SK-N-SH treated with all-trans-retinoic acid at 6 μM for 48 hours (cell line): ENCODE data around the gene HS3ST4.
"Not testable (repeated sequence)": the region's sequence is repeated elsewhere in the genome, so short reads cannot be mapped to it uniquely, and the experiment has no call there.

Experiments
- ATAC-seq: fragments of 200-7000 bp; cut with Tn5 transposase; 3 replicates; pipeline ENCODE4 v1.9.1; 2020; ENCODE audit warnings: mild to moderate bottlenecking, moderate library complexity
- ARNTL ChIP-seq: fragments of 450-650 bp; formaldehyde crosslinking; IDR thresholded peaks from 2 replicates; pipeline ENCODE4 v1.5.0; 2020; ENCODE audit warnings: low read depth, mild to moderate bottlenecking, moderate library complexity, borderline replicate concordance
- BACH2 ChIP-seq: fragments of 250-450 bp; sonication (Bioruptor Pico); IDR thresholded peaks from 2 replicates; pipeline ENCODE4 v1.9.0; 2021; ENCODE audit warnings: mild to moderate bottlenecking, borderline replicate concordance
- ESRRG ChIP-seq: fragments of 250-450 bp; sonication (Bioruptor Pico); IDR thresholded peaks from 2 replicates; pipeline ENCODE4 v1.6.1; 2021; ENCODE audit warnings: mild to moderate bottlenecking
- GLIS3 ChIP-seq: fragments of 250-450 bp; sonication (Bioruptor Pico); IDR thresholded peaks from 2 replicates; pipeline ENCODE4 v1.5.0; 2020; ENCODE audit warnings: mild to moderate bottlenecking, moderate library complexity
- OSR1 ChIP-seq: fragments of 250-450 bp; sonication (Bioruptor Pico); IDR thresholded peaks from 2 replicates; pipeline ENCODE4 v1.8.0; 2022; ENCODE audit warnings: moderate library complexity, mild to moderate bottlenecking, inconsistent platforms
- PPARA ChIP-seq: fragments of 250-450 bp; sonication (Bioruptor Pico); IDR thresholded peaks from 2 replicates; pipeline ENCODE4 v1.5.0; 2020; ENCODE audit warnings: mild to moderate bottlenecking, borderline replicate concordance
- RARB ChIP-seq: fragments of 250-450 bp; sonication (Bioruptor Pico); IDR thresholded peaks from 2 replicates; pipeline ENCODE4 v1.8.0; 2021; ENCODE audit warnings: mild to moderate bottlenecking, moderate library complexity
- TCF4 ChIP-seq: fragments of 250-450 bp; sonication (Bioruptor Pico); IDR thresholded peaks from 2 replicates; pipeline ENCODE4 v1.8.0; 2021; ENCODE audit warnings: mild to moderate bottlenecking, moderate library complexity, borderline replicate concordance
- TOX ChIP-seq: fragments of 250-450 bp; sonication (Bioruptor Pico); IDR thresholded peaks from 2 replicates; pipeline ENCODE4 v1.8.0; 2021; ENCODE audit warnings: mild to moderate bottlenecking, moderate library complexity, borderline replicate concordance
- ZFP3 ChIP-seq: fragments of 250-450 bp; sonication (Bioruptor Pico); IDR thresholded peaks from 2 replicates; pipeline ENCODE4 v1.5.0; 2020; ENCODE audit warnings: mild to moderate bottlenecking, moderate library complexity
- ZFP30 ChIP-seq: fragments of 450-650 bp; formaldehyde crosslinking; IDR thresholded peaks from 2 replicates; pipeline ENCODE4 v1.5.0; 2022; ENCODE audit warnings: mild to moderate bottlenecking, moderate library complexity
- ZNF565 ChIP-seq: fragments of 450-650 bp; formaldehyde crosslinking; conservative IDR thresholded peaks from 2 replicates; pipeline ENCODE4 v1.5.0; 2020; ENCODE audit warnings: low read depth, mild to moderate bottlenecking, moderate library complexity
- ZNF70 ChIP-seq: fragments of 450-650 bp; formaldehyde crosslinking; IDR thresholded peaks from 2 replicates; pipeline ENCODE4 v1.5.0; 2020; ENCODE audit warnings: mild to moderate bottlenecking, moderate library complexity
- ZNF8 ChIP-seq: fragments of 450-650 bp; formaldehyde crosslinking; IDR thresholded peaks from 2 replicates; pipeline ENCODE4 v1.5.0; 2020; ENCODE audit warnings: mild to moderate bottlenecking, moderate library complexity
- TF ChIP-seq, protein P1 (sequence below): fragments of 250-450 bp; sonication (Bioruptor Pico); IDR thresholded peaks from 2 replicates; pipeline ENCODE4 v1.5.0; 2020; ENCODE audit warnings: mild to moderate bottlenecking, moderate library complexity
- TF ChIP-seq, protein P2 (sequence below): fragments of 250-450 bp; sonication (Bioruptor Pico); IDR thresholded peaks from 2 replicates; pipeline ENCODE4 v1.8.0; 2021; ENCODE audit warnings: low read depth, mild to moderate bottlenecking, moderate library complexity, borderline replicate concordance
- TF ChIP-seq, protein P3 (sequence below): fragments of 250-450 bp; sonication (Bioruptor Pico); IDR thresholded peaks from 2 replicates; pipeline ENCODE4 v1.5.1; 2020; ENCODE audit warnings: low read depth, mild to moderate bottlenecking, moderate library complexity
- TF ChIP-seq, protein P4 (sequence below): fragments of 250-450 bp; sonication (Bioruptor Pico); IDR thresholded peaks from 2 replicates; pipeline ENCODE4 v1.8.0; 2020; ENCODE audit warnings: mild to moderate bottlenecking, moderate library complexity, borderline replicate concordance
- TF ChIP-seq, protein P5 (sequence below): fragments of 250-450 bp; sonication (Bioruptor Pico); IDR thresholded peaks from 2 replicates; pipeline ENCODE4 v1.5.1; 2021; ENCODE audit warnings: mild to moderate bottlenecking, moderate library complexity

The HS3ST4 gene

DNA sequence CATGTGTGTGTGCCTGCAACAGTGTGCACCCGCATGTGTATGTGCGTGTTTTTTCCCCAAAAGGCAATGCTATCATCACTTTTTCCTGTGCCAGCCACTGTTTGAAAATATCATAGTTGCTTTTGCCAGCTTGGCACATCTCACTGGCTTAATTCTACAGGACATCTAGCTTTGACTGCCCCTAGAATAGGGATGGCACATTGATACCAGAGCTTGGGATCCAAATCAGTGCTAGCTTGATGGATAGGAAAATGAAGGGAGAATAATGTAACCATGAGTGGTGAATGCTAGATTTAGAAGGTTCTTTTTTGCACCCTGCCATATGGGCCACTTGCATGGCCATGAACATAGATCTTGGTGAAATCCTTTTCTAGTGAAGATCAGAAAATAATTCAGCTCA, 72.7 kb downstream of the HS3ST4 start (continued):
- TF ChIP-seq, protein P1, sequence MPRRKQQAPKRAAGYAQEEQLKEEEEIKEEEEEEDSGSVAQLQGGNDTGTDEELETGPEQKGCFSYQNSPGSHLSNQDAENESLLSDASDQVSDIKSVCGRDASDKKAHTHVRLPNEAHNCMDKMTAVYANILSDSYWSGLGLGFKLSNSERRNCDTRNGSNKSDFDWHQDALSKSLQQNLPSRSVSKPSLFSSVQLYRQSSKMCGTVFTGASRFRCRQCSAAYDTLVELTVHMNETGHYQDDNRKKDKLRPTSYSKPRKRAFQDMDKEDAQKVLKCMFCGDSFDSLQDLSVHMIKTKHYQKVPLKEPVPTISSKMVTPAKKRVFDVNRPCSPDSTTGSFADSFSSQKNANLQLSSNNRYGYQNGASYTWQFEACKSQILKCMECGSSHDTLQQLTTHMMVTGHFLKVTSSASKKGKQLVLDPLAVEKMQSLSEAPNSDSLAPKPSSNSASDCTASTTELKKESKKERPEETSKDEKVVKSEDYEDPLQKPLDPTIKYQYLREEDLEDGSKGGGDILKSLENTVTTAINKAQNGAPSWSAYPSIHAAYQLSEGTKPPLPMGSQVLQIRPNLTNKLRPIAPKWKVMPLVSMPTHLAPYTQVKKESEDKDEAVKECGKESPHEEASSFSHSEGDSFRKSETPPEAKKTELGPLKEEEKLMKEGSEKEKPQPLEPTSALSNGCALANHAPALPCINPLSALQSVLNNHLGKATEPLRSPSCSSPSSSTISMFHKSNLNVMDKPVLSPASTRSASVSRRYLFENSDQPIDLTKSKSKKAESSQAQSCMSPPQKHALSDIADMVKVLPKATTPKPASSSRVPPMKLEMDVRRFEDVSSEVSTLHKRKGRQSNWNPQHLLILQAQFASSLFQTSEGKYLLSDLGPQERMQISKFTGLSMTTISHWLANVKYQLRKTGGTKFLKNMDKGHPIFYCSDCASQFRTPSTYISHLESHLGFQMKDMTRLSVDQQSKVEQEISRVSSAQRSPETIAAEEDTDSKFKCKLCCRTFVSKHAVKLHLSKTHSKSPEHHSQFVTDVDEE (CRISPR knock-in tag) = no peak
- TF ChIP-seq ESRRG (CRISPR knock-in tag) (no peak), RARB (CRISPR knock-in tag) (no peak), OSR1 (CRISPR knock-in tag) (no peak), ZFP3 (CRISPR knock-in tag) (no peak), GLIS3 (CRISPR knock-in tag) (no peak), TOX (CRISPR knock-in tag) (no peak)

DNA sequence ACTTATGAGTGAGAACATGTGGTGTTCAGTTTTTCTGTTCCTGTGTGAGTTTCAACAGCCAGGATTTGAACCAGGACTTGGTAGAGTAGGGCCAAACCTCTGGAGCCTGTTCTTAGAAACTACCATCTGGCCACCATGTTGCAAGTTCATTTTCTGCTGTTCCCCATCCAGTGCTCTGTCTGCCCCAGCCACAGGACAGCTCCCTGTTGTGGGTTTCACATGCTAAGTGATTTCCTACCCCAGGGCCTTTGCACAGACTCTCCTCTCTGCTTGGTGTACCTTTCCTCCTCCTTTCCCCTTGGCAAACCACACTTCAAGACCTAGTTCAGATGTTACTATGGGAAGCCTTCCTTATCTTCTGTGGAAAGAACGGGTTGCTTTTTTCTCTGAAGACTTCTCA, 79.5 kb downstream of the HS3ST4 start:
- ATAC-seq = no peak
- TF ChIP-seq OSR1 (CRISPR knock-in tag) = no peak
- TF ChIP-seq BACH2 (CRISPR knock-in tag) = no peak
- TF ChIP-seq ZFP3 (CRISPR knock-in tag) = no peak
- TF ChIP-seq TCF4 (CRISPR knock-in tag) = no peak
- TF ChIP-seq PPARA (CRISPR knock-in tag) = no peak
- TF ChIP-seq, all 23 proteins: peak for 0

DNA sequence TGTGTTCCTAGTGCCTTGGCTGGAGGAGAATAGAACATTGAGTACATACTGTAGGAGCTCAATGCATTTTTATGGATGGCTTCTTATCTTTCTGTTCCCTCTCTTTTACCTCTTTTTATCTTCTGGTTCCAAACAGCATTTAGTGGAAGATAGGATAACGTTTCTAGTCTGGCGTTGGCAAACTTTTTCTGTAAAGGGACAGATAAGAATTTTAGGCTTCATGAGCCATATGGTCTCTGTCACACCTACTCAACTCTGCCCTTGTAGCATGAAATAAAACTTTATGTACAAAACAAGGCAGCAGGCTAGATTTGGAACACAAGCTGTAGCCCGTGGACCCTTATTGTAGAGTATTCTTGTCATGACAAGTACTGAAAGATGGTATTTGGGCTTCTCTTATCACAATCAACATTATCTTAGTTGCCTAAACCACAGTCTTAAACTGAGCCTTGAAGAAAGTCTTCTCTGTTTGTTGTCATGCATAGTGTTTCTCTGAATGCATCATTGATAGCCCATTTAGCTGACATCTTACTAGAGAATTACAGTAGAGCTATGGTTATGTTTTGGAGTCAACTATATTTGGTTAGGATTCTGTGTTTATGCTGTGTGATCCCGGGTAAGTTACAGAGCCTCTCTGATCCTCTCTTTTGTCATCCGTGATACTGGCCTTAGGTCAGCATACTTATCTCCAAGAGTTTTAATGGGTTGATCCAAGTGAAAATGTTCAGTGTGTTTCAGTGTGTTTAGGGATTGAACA, 80.2 kb downstream of the HS3ST4 start:
- ATAC-seq = no peak
- TF ChIP-seq, protein P2, sequence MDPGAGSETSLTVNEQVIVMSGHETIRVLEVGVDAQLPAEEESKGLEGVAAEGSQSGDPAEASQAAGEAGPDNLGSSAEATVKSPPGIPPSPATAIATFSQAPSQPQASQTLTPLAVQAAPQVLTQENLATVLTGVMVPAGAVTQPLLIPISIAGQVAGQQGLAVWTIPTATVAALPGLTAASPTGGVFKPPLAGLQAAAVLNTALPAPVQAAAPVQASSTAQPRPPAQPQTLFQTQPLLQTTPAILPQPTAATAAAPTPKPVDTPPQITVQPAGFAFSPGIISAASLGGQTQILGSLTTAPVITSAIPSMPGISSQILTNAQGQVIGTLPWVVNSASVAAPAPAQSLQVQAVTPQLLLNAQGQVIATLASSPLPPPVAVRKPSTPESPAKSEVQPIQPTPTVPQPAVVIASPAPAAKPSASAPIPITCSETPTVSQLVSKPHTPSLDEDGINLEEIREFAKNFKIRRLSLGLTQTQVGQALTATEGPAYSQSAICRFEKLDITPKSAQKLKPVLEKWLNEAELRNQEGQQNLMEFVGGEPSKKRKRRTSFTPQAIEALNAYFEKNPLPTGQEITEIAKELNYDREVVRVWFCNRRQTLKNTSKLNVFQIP (CRISPR knock-in tag) = no peak
- TF ChIP-seq ZNF8 (CRISPR knock-in tag) = no peak
- no peak for TF ChIP-seq PPARA (CRISPR knock-in tag)
- no peak for TF ChIP-seq ZFP3 (CRISPR knock-in tag)
- no peak for TF ChIP-seq ARNTL
- no peak for TF ChIP-seq TCF4 (CRISPR knock-in tag)
- TF ChIP-seq ZNF70 (CRISPR knock-in tag) = no peak
- TF ChIP-seq, protein P3, sequence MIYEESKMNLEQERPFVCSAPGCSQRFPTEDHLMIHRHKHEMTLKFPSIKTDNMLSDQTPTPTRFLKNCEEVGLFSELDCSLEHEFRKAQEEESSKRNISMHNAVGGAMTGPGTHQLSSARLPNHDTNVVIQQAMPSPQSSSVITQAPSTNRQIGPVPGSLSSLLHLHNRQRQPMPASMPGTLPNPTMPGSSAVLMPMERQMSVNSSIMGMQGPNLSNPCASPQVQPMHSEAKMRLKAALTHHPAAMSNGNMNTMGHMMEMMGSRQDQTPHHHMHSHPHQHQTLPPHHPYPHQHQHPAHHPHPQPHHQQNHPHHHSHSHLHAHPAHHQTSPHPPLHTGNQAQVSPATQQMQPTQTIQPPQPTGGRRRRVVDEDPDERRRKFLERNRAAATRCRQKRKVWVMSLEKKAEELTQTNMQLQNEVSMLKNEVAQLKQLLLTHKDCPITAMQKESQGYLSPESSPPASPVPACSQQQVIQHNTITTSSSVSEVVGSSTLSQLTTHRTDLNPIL (CRISPR knock-in tag) = no peak
- TF ChIP-seq, protein P4, sequence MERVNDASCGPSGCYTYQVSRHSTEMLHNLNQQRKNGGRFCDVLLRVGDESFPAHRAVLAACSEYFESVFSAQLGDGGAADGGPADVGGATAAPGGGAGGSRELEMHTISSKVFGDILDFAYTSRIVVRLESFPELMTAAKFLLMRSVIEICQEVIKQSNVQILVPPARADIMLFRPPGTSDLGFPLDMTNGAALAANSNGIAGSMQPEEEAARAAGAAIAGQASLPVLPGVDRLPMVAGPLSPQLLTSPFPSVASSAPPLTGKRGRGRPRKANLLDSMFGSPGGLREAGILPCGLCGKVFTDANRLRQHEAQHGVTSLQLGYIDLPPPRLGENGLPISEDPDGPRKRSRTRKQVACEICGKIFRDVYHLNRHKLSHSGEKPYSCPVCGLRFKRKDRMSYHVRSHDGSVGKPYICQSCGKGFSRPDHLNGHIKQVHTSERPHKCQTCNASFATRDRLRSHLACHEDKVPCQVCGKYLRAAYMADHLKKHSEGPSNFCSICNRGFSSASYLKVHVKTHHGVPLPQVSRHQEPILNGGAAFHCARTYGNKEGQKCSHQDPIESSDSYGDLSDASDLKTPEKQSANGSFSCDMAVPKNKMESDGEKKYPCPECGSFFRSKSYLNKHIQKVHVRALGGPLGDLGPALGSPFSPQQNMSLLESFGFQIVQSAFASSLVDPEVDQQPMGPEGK (CRISPR knock-in tag) = no peak
- TF ChIP-seq, protein P5, sequence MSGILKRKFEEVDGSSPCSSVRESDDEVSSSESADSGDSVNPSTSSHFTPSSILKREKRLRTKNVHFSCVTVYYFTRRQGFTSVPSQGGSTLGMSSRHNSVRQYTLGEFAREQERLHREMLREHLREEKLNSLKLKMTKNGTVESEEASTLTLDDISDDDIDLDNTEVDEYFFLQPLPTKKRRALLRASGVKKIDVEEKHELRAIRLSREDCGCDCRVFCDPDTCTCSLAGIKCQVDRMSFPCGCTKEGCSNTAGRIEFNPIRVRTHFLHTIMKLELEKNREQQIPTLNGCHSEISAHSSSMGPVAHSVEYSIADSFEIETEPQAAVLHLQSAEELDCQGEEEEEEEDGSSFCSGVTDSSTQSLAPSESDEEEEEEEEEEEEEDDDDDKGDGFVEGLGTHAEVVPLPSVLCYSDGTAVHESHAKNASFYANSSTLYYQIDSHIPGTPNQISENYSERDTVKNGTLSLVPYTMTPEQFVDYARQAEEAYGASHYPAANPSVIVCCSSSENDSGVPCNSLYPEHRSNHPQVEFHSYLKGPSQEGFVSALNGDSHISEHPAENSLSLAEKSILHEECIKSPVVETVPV (CRISPR knock-in tag) = no peak
- no peak for TF ChIP-seq ZFP30
- TF ChIP-seq, protein P1 (CRISPR knock-in tag) = no peak
- no peak for TF ChIP-seq ZNF565 (CRISPR knock-in tag)
- TF ChIP-seq TOX (CRISPR knock-in tag) = no peak
- no peak for TF ChIP-seq OSR1 (CRISPR knock-in tag)
- TF ChIP-seq BACH2 (CRISPR knock-in tag) = no peak
- no peak for TF ChIP-seq GLIS3 (CRISPR knock-in tag)
- no peak for TF ChIP-seq RARB (CRISPR knock-in tag)

DNA sequence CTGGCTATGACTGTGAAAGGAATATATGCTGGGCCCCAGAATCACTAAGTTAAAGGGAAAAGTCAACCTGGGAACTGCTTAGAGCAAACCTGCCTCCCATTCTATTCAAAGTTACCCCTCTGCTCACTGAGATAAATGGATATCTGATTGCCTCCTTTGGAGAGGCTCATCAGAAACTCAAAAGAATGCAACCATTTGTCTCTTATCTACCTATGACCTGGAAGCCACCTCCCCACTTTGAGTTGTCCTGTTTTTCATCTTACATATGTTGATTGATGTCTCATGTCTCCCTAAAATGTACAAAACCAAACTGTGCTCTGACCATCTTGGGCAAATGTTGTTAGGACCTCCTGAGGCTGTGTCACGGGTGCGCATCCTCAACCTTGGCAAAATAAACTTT, 84.5 kb downstream of the HS3ST4 start:
- ATAC-seq = not testable (repeated sequence)
